ENCODE results near the gene PRUNE2. TPM values are rescaled to one million over a fixed set of nuclear protein-coding genes. Genes with fewer than 3 reads are reported as not detected.

PRUNE2 gene
- polyA plus RNA-seq, 1 of the 3 experiments (the other 2 are of a cell fraction): 13.0 TPM

DNA sequence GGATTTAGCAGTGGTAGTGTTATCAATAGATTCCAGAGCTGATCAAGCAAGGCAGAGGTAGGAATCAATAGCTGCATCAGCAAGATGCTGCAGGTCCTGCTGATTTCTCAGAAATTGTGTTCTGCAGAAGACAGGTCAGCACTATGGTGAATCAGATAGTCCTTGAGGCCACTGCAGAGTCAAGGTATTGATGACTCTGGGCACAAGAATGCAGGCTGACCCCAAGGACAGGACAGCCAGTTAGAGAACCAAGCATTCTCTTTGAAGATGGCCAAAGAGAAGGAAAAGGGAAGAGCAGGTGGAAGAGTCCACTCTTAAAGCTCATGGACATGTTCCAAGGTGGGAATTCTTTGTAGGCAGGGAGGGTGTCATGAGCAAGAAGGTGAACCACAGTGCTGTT lies 28.0 kb downstream of the PRUNE2 start:
- H3K27me3 ChIP-seq (ENCODE audit: insufficient read depth): peaks cover 26% of the 10 kb centered on the region; the same call in 1 of the 2 replicates
- H3K9me2 ChIP-seq: no peaks in the 10 kb centered on the region
- TF ChIP-seq SIN3A (IDR thresholded peaks at IDR 0.05; ENCODE audit: borderline replicate concordance, low read depth, low read length): no peak
- TF ChIP-seq RCOR1 (IDR thresholded peaks at IDR 0.05; ENCODE audit: low read length): no peak
- TF ChIP-seq FOXM1 (IDR thresholded peaks at IDR 0.05; ENCODE audit: low read depth): no peak
- no peak for TF ChIP-seq GABPA (IDR thresholded peaks at IDR 0.05; ENCODE audit: low read depth)
- no peak for TF ChIP-seq MEF2A (IDR thresholded peaks at IDR 0.05; ENCODE audit: borderline replicate concordance, low read depth)
- TF ChIP-seq POLR2AphosphoS5 (IDR thresholded peaks at IDR 0.05; ENCODE audit: low read depth, low read length): no peak
- no peak for TF ChIP-seq RFX5 (IDR thresholded peaks at IDR 0.05; ENCODE audit: low read length)
- no peak for TF ChIP-seq CHD2 (IDR thresholded peaks at IDR 0.05; ENCODE audit: low read length, partially characterized antibody)
- no peak for TF ChIP-seq NFIC (IDR thresholded peaks at IDR 0.05; ENCODE audit: borderline replicate concordance)
- TF ChIP-seq, protein P1, sequence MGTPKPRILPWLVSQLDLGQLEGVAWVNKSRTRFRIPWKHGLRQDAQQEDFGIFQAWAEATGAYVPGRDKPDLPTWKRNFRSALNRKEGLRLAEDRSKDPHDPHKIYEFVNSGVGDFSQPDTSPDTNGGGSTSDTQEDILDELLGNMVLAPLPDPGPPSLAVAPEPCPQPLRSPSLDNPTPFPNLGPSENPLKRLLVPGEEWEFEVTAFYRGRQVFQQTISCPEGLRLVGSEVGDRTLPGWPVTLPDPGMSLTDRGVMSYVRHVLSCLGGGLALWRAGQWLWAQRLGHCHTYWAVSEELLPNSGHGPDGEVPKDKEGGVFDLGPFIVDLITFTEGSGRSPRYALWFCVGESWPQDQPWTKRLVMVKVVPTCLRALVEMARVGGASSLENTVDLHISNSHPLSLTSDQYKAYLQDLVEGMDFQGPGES (IDR thresholded peaks at IDR 0.05; ENCODE audit: low read depth, low read length): no peak
- TF ChIP-seq MXI1 (IDR thresholded peaks at IDR 0.05; ENCODE audit: low read depth, low read length): no peak
- TF ChIP-seq, protein P2, sequence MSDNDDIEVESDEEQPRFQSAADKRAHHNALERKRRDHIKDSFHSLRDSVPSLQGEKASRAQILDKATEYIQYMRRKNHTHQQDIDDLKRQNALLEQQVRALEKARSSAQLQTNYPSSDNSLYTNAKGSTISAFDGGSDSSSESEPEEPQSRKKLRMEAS (IDR thresholded peaks at IDR 0.05; ENCODE audit: low read depth): no peak
- no peak for TF ChIP-seq FOXJ3 (CRISPR knock-in tag; IDR thresholded peaks at IDR 0.05)
- no peak for TF ChIP-seq SMC3 (IDR thresholded peaks at IDR 0.05; ENCODE audit: low read depth, low read length)
- TF ChIP-seq, protein P3, sequence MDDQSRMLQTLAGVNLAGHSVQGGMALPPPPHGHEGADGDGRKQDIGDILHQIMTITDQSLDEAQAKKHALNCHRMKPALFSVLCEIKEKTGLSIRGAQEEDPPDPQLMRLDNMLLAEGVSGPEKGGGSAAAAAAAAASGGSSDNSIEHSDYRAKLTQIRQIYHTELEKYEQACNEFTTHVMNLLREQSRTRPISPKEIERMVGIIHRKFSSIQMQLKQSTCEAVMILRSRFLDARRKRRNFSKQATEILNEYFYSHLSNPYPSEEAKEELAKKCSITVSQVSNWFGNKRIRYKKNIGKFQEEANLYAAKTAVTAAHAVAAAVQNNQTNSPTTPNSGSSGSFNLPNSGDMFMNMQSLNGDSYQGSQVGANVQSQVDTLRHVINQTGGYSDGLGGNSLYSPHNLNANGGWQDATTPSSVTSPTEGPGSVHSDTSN (IDR thresholded peaks at IDR 0.05): no peak
- TF ChIP-seq ELF1 (IDR thresholded peaks at IDR 0.05): no peak
- TF ChIP-seq NRF1 (IDR thresholded peaks at IDR 0.05; ENCODE audit: low read depth, low read length): no peak
- TF ChIP-seq, protein P4, sequence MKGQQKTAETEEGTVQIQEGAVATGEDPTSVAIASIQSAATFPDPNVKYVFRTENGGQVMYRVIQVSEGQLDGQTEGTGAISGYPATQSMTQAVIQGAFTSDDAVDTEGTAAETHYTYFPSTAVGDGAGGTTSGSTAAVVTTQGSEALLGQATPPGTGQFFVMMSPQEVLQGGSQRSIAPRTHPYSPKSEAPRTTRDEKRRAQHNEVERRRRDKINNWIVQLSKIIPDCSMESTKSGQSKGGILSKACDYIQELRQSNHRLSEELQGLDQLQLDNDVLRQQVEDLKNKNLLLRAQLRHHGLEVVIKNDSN (IDR thresholded peaks at IDR 0.05; ENCODE audit: borderline replicate concordance, low read depth): no peak
- H3K9ac ChIP-seq: no peak overlapping the region
- H3K36me3 ChIP-seq (replicated peaks in 1 of 2; ENCODE audit: control insufficient read depth in 1 of 2, insufficient read depth in 2 of 2, low read length in 1 of 2): no peaks in the 10 kb centered on the region
- H3K4me1 ChIP-seq (ENCODE audit: control insufficient read depth in 1 of 2, insufficient read depth in 2 of 2, low read depth in 1 of 2, low read length in 1 of 2): no peaks in the 10 kb centered on the region
- H2AFZ ChIP-seq (ENCODE audit: low read depth): no peak overlapping the region
- no peaks in the 10 kb centered on the region for H3K9me3 ChIP-seq
- no peaks in the 10 kb centered on the region for H3F3A ChIP-seq (replicated peaks; ENCODE audit: insufficient read depth)
- no peak overlapping the region for H3K27ac ChIP-seq (ENCODE audit: low read depth in 2 of 2, low read length in 1 of 2)
- H3K4me2 ChIP-seq: no peak overlapping the region
- no peaks in the 10 kb centered on the region for H3K79me2 ChIP-seq (ENCODE audit: insufficient read depth)
- DNase-seq: no peak
- ChIA-PET CTCF (no interaction called here), POLR2A (no interaction called here)
- H4K20me1 ChIP-seq (ENCODE audit: insufficient read depth): no peaks in the 10 kb centered on the region
- H3K4me3 ChIP-seq (ENCODE audit: low read depth in 2 of 2, low read length in 1 of 2): no peak overlapping the region
